IMR-90 (cell line): ENCODE data around the gene ILF2.

Experiments
- BHLHE40 ChIP-seq: fragments of 150-350 bp; IDR thresholded peaks from 2 replicates; pipeline ENCODE4 v1.6.1; 2016; ENCODE audit warnings: mild to moderate bottlenecking, low read depth, low read length
- CEBPB ChIP-seq: IDR thresholded peaks from 2 replicates; pipeline ENCODE4 v1.6.1; 2012; ENCODE audit warnings: low read depth, low read length, improper control_type of control experiment
- CTCF ChIP-seq: conservative IDR thresholded peaks from 2 replicates; pipeline ENCODE4 v1.5.1; 2012; ENCODE audit warnings: mild to moderate bottlenecking, low read depth, low read length, improper control_type of control experiment
- FOS ChIP-seq: fragments of 150-350 bp; IDR thresholded peaks from 2 replicates; pipeline ENCODE4 v1.6.1; 2016; ENCODE audit warnings: low read depth, low read length
- MAFK ChIP-seq: IDR thresholded peaks from 2 replicates; pipeline ENCODE4 v1.6.1; 2012; ENCODE audit warnings: low read depth, low read length, improper control_type of control experiment
- MAZ ChIP-seq: IDR thresholded peaks from 2 replicates; pipeline ENCODE4 v1.6.1; 2012; ENCODE audit warnings: low read depth, mild to moderate bottlenecking, low read length, improper control_type of control experiment, moderate library complexity, borderline replicate concordance
- MXI1 ChIP-seq: IDR thresholded peaks from 2 replicates; pipeline ENCODE4 v1.6.1; 2012; ENCODE audit warnings: low read depth, mild to moderate bottlenecking, low read length, moderate library complexity, borderline replicate concordance
- NFE2L2 ChIP-seq: fragments of 150-350 bp; IDR thresholded peaks from 2 replicates; pipeline ENCODE4 v1.6.1; 2016; ENCODE audit warnings: low read depth, mild to moderate bottlenecking, low read length
- POLR2A ChIP-seq: IDR thresholded peaks from 2 replicates; pipeline ENCODE4 v1.6.1; 2012; ENCODE audit warnings: mild to moderate bottlenecking, low read depth, low read length
- RAD21 ChIP-seq: IDR thresholded peaks from 2 replicates; pipeline ENCODE4 v1.6.1; 2012; ENCODE audit warnings: low read length, improper control_type of control experiment
- RCOR1 ChIP-seq: IDR thresholded peaks from 2 replicates; pipeline ENCODE4 v1.6.1; 2012; ENCODE audit warnings: mild to moderate bottlenecking, low read length, improper control_type of control experiment; ENCODE audit not compliant: insufficient replicate concordance
- RFX5 ChIP-seq: IDR thresholded peaks from 2 replicates; pipeline ENCODE4 v1.8.0; 2012; ENCODE audit warnings: low read depth, mild to moderate bottlenecking, low read length, moderate library complexity
- SMC3 ChIP-seq: fragments of 150-350 bp; IDR thresholded peaks from 2 replicates; pipeline ENCODE4 v1.6.1; 2016; ENCODE audit warnings: low read depth, mild to moderate bottlenecking, antibody characterized with exemption, low read length, moderate library complexity
- USF2 ChIP-seq: fragments of 150-350 bp; IDR thresholded peaks from 2 replicates; pipeline ENCODE4 v1.6.1; 2017; ENCODE audit warnings: mild to moderate bottlenecking, antibody characterized with exemption, low read length, low read depth

- TF ChIP-seq CTCF (no peak), BHLHE40 (no peak), POLR2A (no peak), MAZ (no peak), RAD21 (no peak), MAFK (no peak), CEBPB (no peak), RFX5 (no peak), FOS (no peak), SMC3 (no peak), USF2 (no peak), RCOR1 (no peak), NFE2L2 (no peak), MXI1 (no peak)
These were observed 11.1 kb downstream of the ILF2 start for GRCh38 chr1:153659656-153660055.
